H1 (cell line): ENCODE data around the gene MMP24OS. TPM values are rescaled to one million over a fixed set of nuclear protein-coding genes. Genes with fewer than 3 reads are reported as not detected.

Experiments
- CTCF ChIA-PET: fragments of 300-600 bp; sonication (Branson Sonifier 250); formaldehyde crosslinking; loops from one replicate; lab custom pipeline; 2021; ENCODE audit not compliant: partially characterized antibody; lab: Charles Lee
- POLR2A ChIA-PET: fragments of 300-600 bp; sonication (Branson Sonifier 250); formaldehyde crosslinking; loops from one replicate; lab custom pipeline; 2021; ENCODE audit warnings: inconsistent platforms; ENCODE audit not compliant: partially characterized antibody; lab: Charles Lee
- DNase-seq, 2 experiments: peaks; one replicate each; pipeline versions ENCODE4 v3.0.0 to v3.0.0-alpha.2; 2010 to 2022; ENCODE audit warnings: low spot score in 2 of 2, low read depth in 1 of 2, mixed read lengths in 1 of 2
- FAIRE-seq: peaks from 2 replicates; lab custom pipeline; 2011; peaks lifted over from hg19 to GRCh38; lab: Jason Lieb, UNC
- H2AFZ ChIP-seq: 2 replicates; pipeline ENCODE4 v1.8.1; 2012; ENCODE audit warnings: low read length, inconsistent platforms
- H2AK5ac ChIP-seq: 2 replicates; pipeline ENCODE4 v1.6.1; 2013; ENCODE audit warnings: low read depth, low read length
- H2BK120ac ChIP-seq: replicated peaks from 2 replicates; pipeline ENCODE3; 2013; ENCODE audit warnings: low read depth, low read length, inconsistent platforms
- H2BK12ac ChIP-seq: 2 replicates; pipeline ENCODE4 v1.6.1; 2013; ENCODE audit warnings: low read depth, low read length
- H2BK15ac ChIP-seq: 2 replicates; pipeline ENCODE4 v1.6.1; 2013; ENCODE audit warnings: low read length
- H2BK20ac ChIP-seq: 2 replicates; pipeline ENCODE4 v1.6.1; 2013; ENCODE audit warnings: low read length
- H2BK5ac ChIP-seq: 2 replicates; pipeline ENCODE4 v1.6.1; 2013; ENCODE audit warnings: low read depth, low read length
- H3K14ac ChIP-seq: 2 replicates; pipeline ENCODE4 v1.6.1; 2013; ENCODE audit warnings: inconsistent platforms; ENCODE audit not compliant: insufficient read length
- H3K18ac ChIP-seq: 2 replicates; pipeline ENCODE4 v1.6.1; 2013; ENCODE audit warnings: low read length; ENCODE audit errors: extremely low read depth
- H3K23ac ChIP-seq: 2 replicates; pipeline ENCODE4 v1.6.1; 2013; ENCODE audit warnings: inconsistent platforms; ENCODE audit not compliant: insufficient read length
- H3K23me2 ChIP-seq: 2 replicates; pipeline ENCODE4 v1.6.1; 2013; ENCODE audit warnings: low read depth, low read length
- H3K27ac ChIP-seq: 2 replicates; pipeline ENCODE4 v1.6.1; 2011; ENCODE audit warnings: low read depth, low read length, inconsistent platforms
- H3K27me3 ChIP-seq, 4 experiments: replicated peaks in 1 of 4; 1 replicate in 1 of 4; 2 replicates in 3 of 4; pipeline versions ENCODE4 v1.6.1 to v1.8.1; 2011 to 2013; ENCODE audit warnings: low read length in 3 of 4, mild to moderate bottlenecking in 3 of 4, inconsistent platforms in 2 of 4, mixed read lengths in 2 of 4, moderate library complexity in 1 of 4; ENCODE audit not compliant: control insufficient read depth in 3 of 4, insufficient read depth in 3 of 4; ENCODE audit errors: extremely low read depth in 1 of 4
- H3K36me3 ChIP-seq, 4 experiments: 2 replicates each; pipeline versions ENCODE4 v1.6.1 to v1.8.1; 2011 to 2013; ENCODE audit warnings: mild to moderate bottlenecking in 4 of 4, low read length in 3 of 4, moderate library complexity in 2 of 4, control low read depth in 1 of 4, inconsistent platforms in 1 of 4; ENCODE audit not compliant: insufficient read depth in 4 of 4, control insufficient read depth in 2 of 4
- H3K4ac ChIP-seq: replicated peaks from 2 replicates; pipeline ENCODE3; 2013; ENCODE audit warnings: low read length, low read depth, mixed read lengths, inconsistent platforms; ENCODE audit not compliant: insufficient read length
- H3K4me1 ChIP-seq, 4 experiments: replicated peaks in 1 of 4; 1 replicate in 1 of 4; 2 replicates in 3 of 4; pipeline versions ENCODE4 v1.6.1 to v1.8.1; 2011 to 2013; ENCODE audit warnings: low read length in 3 of 4, inconsistent platforms in 2 of 4, mixed read lengths in 1 of 4; ENCODE audit not compliant: insufficient read depth in 4 of 4, control insufficient read depth in 3 of 4
- H3K4me2 ChIP-seq, 2 experiments: 2 replicates each; pipeline versions ENCODE4 v1.6.1 to v1.8.1; 2011 to 2013; ENCODE audit warnings: low read depth in 2 of 2, low read length in 2 of 2, control low read depth in 1 of 2, inconsistent platforms in 1 of 2, mild to moderate bottlenecking in 1 of 2; ENCODE audit not compliant: insufficient read depth in 1 of 2
- H3K4me3 ChIP-seq, 4 experiments: fragments of 200-600, 300-600 bp in 1 of 4; sonication (generic), shearing (Covaris generic), sonication (Bioruptor Twin) in 1 of 4; 2 replicates each; pipeline versions ENCODE4 v1.5.1 to v1.8.1; 2011 to 2016; ENCODE audit warnings: low read length in 4 of 4, low read depth in 3 of 4, control low read depth in 2 of 4, inconsistent platforms in 2 of 4, mild to moderate bottlenecking in 2 of 4, mixed read lengths in 1 of 4, moderate library complexity in 1 of 4; ENCODE audit not compliant: insufficient read depth in 2 of 4; ENCODE audit errors: extremely low read depth in 1 of 4
- H3K56ac ChIP-seq: replicated peaks from 2 replicates; pipeline ENCODE3; 2013; ENCODE audit warnings: low read depth, mild to moderate bottlenecking, mixed read lengths, low read length, inconsistent platforms; ENCODE audit not compliant: insufficient read length
- H3K79me1 ChIP-seq: 2 replicates; pipeline ENCODE4 v1.6.1; 2013; ENCODE audit warnings: low read depth, low read length, control low read depth
- H3K79me2 ChIP-seq, 2 experiments: 2 replicates each; pipeline versions ENCODE4 v1.6.1 to v1.8.1; 2012 to 2013; ENCODE audit warnings: low read length in 2 of 2, mild to moderate bottlenecking in 2 of 2, inconsistent platforms in 1 of 2; ENCODE audit not compliant: insufficient read depth in 2 of 2, control insufficient read depth in 1 of 2
- H3K9ac ChIP-seq, 4 experiments: replicated peaks in 1 of 4; 1 replicate in 1 of 4; 2 replicates in 3 of 4; pipeline versions ENCODE4 v1.6.1 to v1.8.1; 2011 to 2013; ENCODE audit warnings: low read depth in 3 of 4, low read length in 3 of 4, control low read depth in 2 of 4, mild to moderate bottlenecking in 2 of 4, moderate library complexity in 2 of 4, inconsistent platforms in 1 of 4; ENCODE audit errors: extremely low read depth in 1 of 4
- H3K9me3 ChIP-seq, 2 experiments: 2 replicates each; pipeline versions ENCODE4 v1.6.1 to v1.8.1; 2012 to 2013; ENCODE audit warnings: mild to moderate bottlenecking in 2 of 2, moderate library complexity in 2 of 2, control low read depth in 1 of 2, inconsistent platforms in 1 of 2, low read depth in 1 of 2, low read length in 1 of 2, mixed read lengths in 1 of 2; ENCODE audit not compliant: insufficient read depth in 2 of 2
- H4K20me1 ChIP-seq, 2 experiments: replicated peaks in 1 of 2; 2 replicates each; pipeline versions ENCODE3 to v1.8.1; 2011 to 2013; ENCODE audit warnings: inconsistent platforms in 2 of 2, low read length in 2 of 2, mild to moderate bottlenecking in 1 of 2; ENCODE audit not compliant: insufficient read depth in 2 of 2, control insufficient read depth in 1 of 2
- H4K5ac ChIP-seq: 2 replicates; pipeline ENCODE4 v1.6.1; 2013; ENCODE audit warnings: low read length, low read depth, mixed read lengths, inconsistent platforms; ENCODE audit not compliant: insufficient read length
- H4K8ac ChIP-seq: 2 replicates; pipeline ENCODE4 v1.8.0; 2013; ENCODE audit warnings: mild to moderate bottlenecking, moderate library complexity, low read length, inconsistent platforms; ENCODE audit not compliant: insufficient read depth; ENCODE audit errors: extremely low read depth
- H4K91ac ChIP-seq: replicated peaks from 2 replicates; pipeline ENCODE3; 2013; ENCODE audit warnings: low read length, mixed read lengths, inconsistent platforms; ENCODE audit not compliant: insufficient read length
- ATF2 ChIP-seq: IDR thresholded peaks from 2 replicates; pipeline ENCODE4 v1.6.1; 2012; ENCODE audit warnings: low read length, inconsistent platforms
- BCL11A ChIP-seq, 2 experiments: IDR thresholded peaks; one replicate each; pipeline ENCODE4 v1.6.1; 2011; ENCODE audit warnings: low read depth in 2 of 2, low read length in 2 of 2, mild to moderate bottlenecking in 2 of 2
- CEBPB ChIP-seq: IDR thresholded peaks from 2 replicates; pipeline ENCODE4 v1.6.1; 2012; ENCODE audit warnings: low read depth, low read length
- CHD2 ChIP-seq: IDR thresholded peaks from 2 replicates; pipeline ENCODE4 v1.6.1; 2012; ENCODE audit warnings: low read length, improper control_type of control experiment
- HDAC6 ChIP-seq: IDR thresholded peaks from one replicate; pipeline ENCODE4 v1.7.1; 2012; ENCODE audit warnings: low read depth, mild to moderate bottlenecking, inconsistent platforms, low read length, moderate library complexity
- KDM1A ChIP-seq: fragments of 200-600, 300-600 bp; sonication (generic); IDR thresholded peaks from 2 replicates; pipeline ENCODE4 v1.7.1; 2016; ENCODE audit warnings: mild to moderate bottlenecking, low read length, borderline replicate concordance
- KDM4A ChIP-seq: IDR thresholded peaks from one replicate; pipeline ENCODE4 v1.7.1; 2012; ENCODE audit warnings: low read depth, mild to moderate bottlenecking, moderate library complexity, low read length, inconsistent platforms; ENCODE audit not compliant: severe bottlenecking
- POLR2AphosphoS5 ChIP-seq: IDR thresholded peaks from 2 replicates; pipeline ENCODE4 v1.6.1; 2011; ENCODE audit warnings: low read depth, low read length
- POU5F1 ChIP-seq: IDR thresholded peaks from 2 replicates; pipeline ENCODE4 v1.6.1; 2011; ENCODE audit warnings: low read depth, mild to moderate bottlenecking, low read length, moderate library complexity
- SP2 ChIP-seq: IDR thresholded peaks from 2 replicates; pipeline ENCODE4 v1.6.1; 2012; ENCODE audit warnings: mild to moderate bottlenecking, low read length, inconsistent platforms
- SP4 ChIP-seq: IDR thresholded peaks from 2 replicates; pipeline ENCODE4 v1.6.1; 2012; ENCODE audit warnings: low read length, inconsistent platforms
- SRF ChIP-seq: IDR thresholded peaks from 2 replicates; pipeline ENCODE4 v1.6.1; 2011; ENCODE audit warnings: mild to moderate bottlenecking, low read depth, low read length, moderate library complexity
- SUZ12 ChIP-seq: fragments of 200-600 bp; sonication (generic); IDR thresholded peaks from 2 replicates; pipeline ENCODE4 v1.6.1; 2012; ENCODE audit warnings: mild to moderate bottlenecking, inconsistent platforms, low read length, moderate library complexity, mixed read lengths
- TAF7 ChIP-seq: optimal IDR thresholded peaks from 2 replicates; pipeline ENCODE3; 2011; ENCODE audit warnings: low read depth, mild to moderate bottlenecking, inconsistent platforms, low read length, moderate library complexity, borderline replicate concordance
- WGBS, 2 experiments: shearing (Covaris generic) in 1 of 2; methylation state at CpG; one replicate each; pipeline versions ENCODE4 v1.1.6 to v1.1.7; 2013 to 2015; ENCODE audit warnings: low lambda C conversion rate in 2 of 2, mixed read lengths in 2 of 2, inconsistent platforms in 1 of 2, low coverage in 1 of 2, missing lambda C conversion rate in 1 of 2; ENCODE audit not compliant: insufficient replicate concordance in 2 of 2, insufficient coverage in 1 of 2, insufficient read length in 1 of 2; ENCODE audit errors: extremely low coverage in 1 of 2, missing lambda C conversion rate in 1 of 2; 5-methylcytosine and 5-hydroxymethylcytosine counted together
- polyA plus RNA-seq, 7 experiments: library from polyadenylated mRNA; depleted of rRNA in 3 of 7; stranded (reverse) in 5 of 7; unstranded in 2 of 7; fragments of >200 nt in 5 of 7; fragments of 200-250 nt in 2 of 7; gene quantifications; 1 replicate in 5 of 7; 2 replicates in 1 of 7; 4 replicates in 1 of 7; pipeline versions ENCODE4 v1.2.1 to v1.2.3, GENCODE V29; 2011 to 2013; ENCODE audit warnings: missing spikeins in 2 of 7, mixed read lengths in 2 of 7
- total RNA-seq: library from RNA; stranded (reverse); fragmentation: NEBNext Ultra II Directional; extraction: Animal tissue kit (Norgen Biotek cat#: 25700); gene quantifications from 2 replicates; pipeline ENCODE4 v1.2.1, GENCODE V29; 2021

Gene MMP24OS
- total and polyA plus RNA-seq, 2 of the 8 experiments (the other 6 are each of a cell fraction or from before 2014, with no cell fraction given): 19.0 to 21.3 TPM

- H2BK5ac ChIP-seq: no peak overlapping the region
- no peaks in the 10 kb centered on the region for H3K23me2 ChIP-seq
- no peak overlapping the region for H3K14ac ChIP-seq
- H2AFZ ChIP-seq: no peak overlapping the region
- H3K56ac ChIP-seq: no peak overlapping the region
- no peak overlapping the region for H3K27ac ChIP-seq
- H2AK5ac ChIP-seq: no peak overlapping the region
- no peaks in the 10 kb centered on the region for H3K27me3 ChIP-seq
- no peak for DNase-seq
- H2BK20ac ChIP-seq: no peak overlapping the region
- no peak overlapping the region for H3K18ac ChIP-seq
- no peak overlapping the region for H3K4me2 ChIP-seq
- H3K79me1 ChIP-seq: no peaks in the 10 kb centered on the region
- FAIRE-seq: no peak
- ChIA-PET POLR2A (interaction anchor here (1.0 to 2.8 kb wide), 3 partner anchors 12 to 21 kb away, joined by 3 to 16 read pairs (median 5); partner anchors contain the start of genes EIF6 and MMP24OS), CTCF (interaction anchor here (1.1 to 13.8 kb wide), 6 partner anchors 9 to 151 kb away, joined by 3 to 130 read pairs (median 4); partner anchors contain the start of genes EDEM2, EIF6 and MMP24OS)
- H4K8ac ChIP-seq: no peak overlapping the region
- H3K79me2 ChIP-seq: no peaks in the 10 kb centered on the region
- no peak overlapping the region for H3K4ac ChIP-seq
- H4K91ac ChIP-seq: no peak overlapping the region
- no peak overlapping the region for H4K5ac ChIP-seq
- H3K4me1 ChIP-seq: no peaks in the 10 kb centered on the region; a peak in 1 of 7 replicates
- no peaks in the 10 kb centered on the region for H3K9me3 ChIP-seq
- no peak overlapping the region for H3K9ac ChIP-seq
- WGBS, 2 experiments: 83% methylated on average over 4 of the region's 5 CpGs; no CpG with 5 or more reads in 1 of the 2 experiments
- no peak overlapping the region for H3K4me3 ChIP-seq
- H2BK120ac ChIP-seq: no peak overlapping the region
- no peaks in the 10 kb centered on the region for H4K20me1 ChIP-seq
- H2BK15ac ChIP-seq: no peak overlapping the region
- no peaks in the 10 kb centered on the region for H3K36me3 ChIP-seq
- H3K23ac ChIP-seq: no peak overlapping the region
- no peak overlapping the region; the same call in 1 of the 2 replicates for H2BK12ac ChIP-seq
- TF ChIP-seq SP2 (no peak), ATF2 (no peak), HDAC6 (no peak), CHD2 (no peak), POU5F1 (no peak), SP4 (no peak), KDM1A (no peak), SUZ12 (no peak), CEBPB (no peak), KDM4A (no peak), POLR2AphosphoS5 (no peak), TAF7 (no peak), SRF (no peak), BCL11A (IDR thresholded peaks at IDR 0.05; ENCODE audit: low read depth in 2 of 2, low read length in 2 of 2) (no peak)
Measured at GRCh38 chr20:35298264-35298663, 20.3 kb upstream of the MMP24OS start.
